Spinal cord (tissue), 10 donors: Measurements from ENCODE around the gene RPL22. TPM values are rescaled to one million over a fixed set of nuclear protein-coding genes. Genes with fewer than 3 reads are reported as not detected.

Experiments
- DNase-seq, 6 donors: peaks; one replicate each; pipeline versions ENCODE4 v3.0.0 to v3.0.0-alpha.2; 2013 to 2015; ENCODE audit warnings: low spot score in 6 of 6, low read depth in 4 of 6
- H3K27ac ChIP-seq: one replicate; pipeline ENCODE4 v1.5.1; 2013; ENCODE audit warnings: low read depth, low read length, control low read depth
- H3K27me3 ChIP-seq: one replicate; pipeline ENCODE4 v1.6.1; 2013; ENCODE audit warnings: low read length; ENCODE audit not compliant: control insufficient read depth, insufficient read depth
- H3K36me3 ChIP-seq: one replicate; pipeline ENCODE4 v1.6.1; 2013; ENCODE audit warnings: low read length; ENCODE audit not compliant: control insufficient read depth, insufficient read depth
- H3K4me1 ChIP-seq: one replicate; pipeline ENCODE4 v1.6.1; 2013; ENCODE audit warnings: low read length; ENCODE audit not compliant: control insufficient read depth, insufficient read depth
- H3K4me3 ChIP-seq: one replicate; pipeline ENCODE4 v1.5.1; 2013; ENCODE audit warnings: low read depth, low read length, control low read depth
- H3K9me3 ChIP-seq: one replicate; pipeline ENCODE4 v1.6.1; 2013; ENCODE audit warnings: low read length; ENCODE audit not compliant: control insufficient read depth, insufficient read depth
- WGBS: methylation state at CpG from one replicate; pipeline ENCODE4 v1.1.5; 2013; ENCODE audit warnings: missing lambda C conversion rate; ENCODE audit not compliant: insufficient coverage; 5-methylcytosine and 5-hydroxymethylcytosine counted together
- polyA plus RNA-seq, 2 donors: library from polyadenylated mRNA; unstranded; fragments of 120-200 nt; gene quantifications; one replicate each; pipeline ENCODE4 v1.2.1, GENCODE V29; 2013; ENCODE audit not compliant: insufficient read length in 2 of 2
- total RNA-seq, 2 donors: library from RNA; depleted of rRNA in 1 of 2; stranded (reverse); fragments of 120-200 nt in 1 of 2; fragments of >200 nt in 1 of 2; gene quantifications; one replicate each; pipeline versions ENCODE4 v1.2.3 to v1.2.4, GENCODE V29; 2013 to 2014
- donor health status: healthy.

RPL22 gene
- total and polyA plus RNA-seq, 4 donors = 171 to 337 (median 317) TPM

- 90% methylated on average over 1 of the region's 3 CpGs for WGBS
- H3K4me1 ChIP-seq = peaks cover 11% of the 10 kb centered on the region
- H3K36me3 ChIP-seq = peaks cover 36% of the 10 kb centered on the region
- no peak for DNase-seq
- H3K9me3 ChIP-seq = no peaks in the 10 kb centered on the region
- peaks cover 12% of the 10 kb centered on the region for H3K27me3 ChIP-seq
- H3K27ac ChIP-seq = peak overlapping the region; percentile 45
- H3K4me3 ChIP-seq = no peak overlapping the region
These were observed 14.2 kb downstream of the RPL22 start for GRCh38 chr1:6185151-6185550.

- peaks cover 12% of the 10 kb centered on the region for H3K4me1 ChIP-seq
- WGBS = 92% methylated on average over 6 of the region's 13 CpGs
- no peak for DNase-seq
- no peak overlapping the region for H3K4me3 ChIP-seq
- no peak overlapping the region for H3K27ac ChIP-seq
- H3K36me3 ChIP-seq = peaks cover 27% of the 10 kb centered on the region
- peaks cover 12% of the 10 kb centered on the region for H3K27me3 ChIP-seq
- no peaks in the 10 kb centered on the region for H3K9me3 ChIP-seq
These were observed 15.2 kb downstream of the RPL22 start for GRCh38 chr1:6184083-6184783.

GRCh38 chr1:6183520-6183989 is 15.8 kb downstream of the RPL22 start:
- Histone ChIP-seq H3K4me1 (peaks cover 18% of the 10 kb centered on the region), H3K4me3 (no peak overlapping the region), H3K9me3 (no peaks in the 10 kb centered on the region), H3K27me3 (peaks cover 19% of the 10 kb centered on the region), H3K36me3 (peaks cover 21% of the 10 kb centered on the region), H3K27ac (no peak overlapping the region)
- no peak for DNase-seq
- 73% methylated on average over 5 of the region's 6 CpGs for WGBS

- no peaks in the 10 kb centered on the region for H3K9me3 ChIP-seq
- H3K27me3 ChIP-seq = peaks cover 27% of the 10 kb centered on the region
- DNase-seq = no peak
- H3K4me3 ChIP-seq = no peak overlapping the region
- no peak overlapping the region for H3K27ac ChIP-seq
- H3K36me3 ChIP-seq = peaks cover 9% of the 10 kb centered on the region
- peaks cover 30% of the 10 kb centered on the region for H3K4me1 ChIP-seq
- WGBS = 5% methylated on average over 5 of the region's 10 CpGs
These were observed 18.0 kb downstream of the RPL22 start for GRCh38 chr1:6181347-6181770.

GRCh38 chr1:6180707-6181311 is 18.6 kb downstream of the RPL22 start:
- Histone ChIP-seq H3K27ac (no peak overlapping the region), H3K9me3 (no peaks in the 10 kb centered on the region), H3K4me3 (no peak overlapping the region), H3K27me3 (peaks cover 27% of the 10 kb centered on the region), H3K4me1 (peaks cover 30% of the 10 kb centered on the region), H3K36me3 (peaks cover 9% of the 10 kb centered on the region)
- peak in 1 of 6 donors; percentile 69 for DNase-seq
- 1% methylated on average over 29 of the region's 36 CpGs for WGBS

- WGBS = under 1% methylated on average over 52 of the region's 57 CpGs
- peak in 2 of 6 donors; percentile 79 to 89 for DNase-seq
- H3K27me3 ChIP-seq = peaks cover 27% of the 10 kb centered on the region
- peaks cover 6% of the 10 kb centered on the region for H3K36me3 ChIP-seq
- H3K27ac ChIP-seq = no peak within 1 kb of the TSS
- H3K4me1 ChIP-seq = peaks cover 30% of the 10 kb centered on the region
- peak within 1 kb of the TSS; percentile 27 for H3K4me3 ChIP-seq
- no peaks in the 10 kb centered on the region for H3K9me3 ChIP-seq
These were observed 19.1 kb downstream of the RPL22 start, which contains the start of gene CHD5 for GRCh38 chr1:6180268-6180706. Gene CHD5 (minus strand): TSS chr1:6180321. CDS start chr1:6180023, 298 bp downstream.

GRCh38 chr1:6179564-6180175 is 19.7 kb downstream of the RPL22 start:
- Histone ChIP-seq H3K9me3 (no peaks in the 10 kb centered on the region), H3K27ac (no peak overlapping the region), H3K4me1 (peaks cover 30% of the 10 kb centered on the region), H3K4me3 (no peak overlapping the region), H3K27me3 (peaks cover 27% of the 10 kb centered on the region), H3K36me3 (peaks cover 12% of the 10 kb centered on the region)
- 0% methylated on average over 57 of the region's 92 CpGs for WGBS
- DNase-seq = peak in 2 of 6 donors; percentile 60 to 77

GRCh38 chr1:6178751-6179563 is 20.4 kb downstream of the RPL22 start:
- Histone ChIP-seq H3K27me3 (peaks cover 27% of the 10 kb centered on the region), H3K4me3 (peak overlapping the region; percentile 27), H3K4me1 (peaks cover 30% of the 10 kb centered on the region), H3K9me3 (no peaks in the 10 kb centered on the region), H3K27ac (no peak overlapping the region), H3K36me3 (peaks cover 14% of the 10 kb centered on the region)
- 5% methylated on average over 50 of the region's 51 CpGs for WGBS
- peak in 1 of 6 donors; percentile 29 for DNase-seq
